ENCODE results near the gene PXN.

Gene PXN

GRCh38 chr12:120234643-120235368, 30.7 kb downstream of the PXN start (continued):
- TF ChIP-seq ZNF280D (tag by site-specific recombination; IDR thresholded peaks at IDR 0.05): no peak
- no peak for TF ChIP-seq ZNF121 (tag by site-specific recombination; IDR thresholded peaks at IDR 0.05)
- TF ChIP-seq ZNF530 (tag by site-specific recombination; IDR thresholded peaks at IDR 0.05; ENCODE audit: low read depth): no peak
- no peak for TF ChIP-seq ZNF555 (tag by site-specific recombination; conservative IDR thresholded peaks at IDR 0.05)
- TF ChIP-seq ZNF701 (tag by site-specific recombination; IDR thresholded peaks at IDR 0.05): no peak
- no peak for TF ChIP-seq ZNF311 (tag by site-specific recombination; IDR thresholded peaks at IDR 0.05; ENCODE audit: borderline replicate concordance)
- peak; percentile 58; the same call in 1 of the 2 replicates for TF ChIP-seq ZNF639 (tag by site-specific recombination; IDR thresholded peaks at IDR 0.05)
- no peak for TF ChIP-seq ZBTB26 (tag by site-specific recombination; optimal IDR thresholded peaks at IDR 0.05)
- TF ChIP-seq ZNF362 (tag by site-specific recombination; IDR thresholded peaks at IDR 0.05): no peak
- TF ChIP-seq PATZ1 (tag by site-specific recombination; IDR thresholded peaks at IDR 0.05): peak; percentile 49; the same call in 1 of the 2 replicates
- TF ChIP-seq ZBTB49 (tag by site-specific recombination; IDR thresholded peaks at IDR 0.05; ENCODE audit: low read depth): no peak
- TF ChIP-seq INSM2 (tag by site-specific recombination; IDR thresholded peaks at IDR 0.05): no peak
- no peak for TF ChIP-seq ZNF202 (tag by site-specific recombination; IDR thresholded peaks at IDR 0.05; ENCODE audit: borderline replicate concordance)
- TF ChIP-seq ZNF585B (tag by site-specific recombination; IDR thresholded peaks at IDR 0.05): no peak
- no peak for TF ChIP-seq ZNF112 (tag by site-specific recombination; IDR thresholded peaks at IDR 0.05)
- no peak for TF ChIP-seq ZNF132 (tag by site-specific recombination; IDR thresholded peaks at IDR 0.05; ENCODE audit: borderline replicate concordance)
- TF ChIP-seq ZNF26 (tag by site-specific recombination; IDR thresholded peaks at IDR 0.05): no peak
- TF ChIP-seq ZNF16 (tag by site-specific recombination; IDR thresholded peaks at IDR 0.05; ENCODE audit: low read depth): no peak
- no peak for TF ChIP-seq ZNF155 (tag by site-specific recombination; IDR thresholded peaks at IDR 0.05)
- no peak for TF ChIP-seq MZF1 (tag by site-specific recombination; IDR thresholded peaks at IDR 0.05; ENCODE audit: borderline replicate concordance)
- TF ChIP-seq ZNF416 (tag by site-specific recombination; IDR thresholded peaks at IDR 0.05): no peak
- no peak for TF ChIP-seq MEIS1 (CRISPR knock-in tag; IDR thresholded peaks at IDR 0.05; ENCODE audit: borderline replicate concordance)
- TF ChIP-seq ZBTB8A (tag by site-specific recombination; IDR thresholded peaks at IDR 0.05): no peak
- no peak for TF ChIP-seq ZNF561 (tag by site-specific recombination; IDR thresholded peaks at IDR 0.05; ENCODE audit: borderline replicate concordance)

Data from HEK293 (cell line).